ENCODE data around the gene TARBP2.

- TF ChIP-seq CTCF (IDR thresholded peaks at IDR 0.05): no peak
- TF ChIP-seq EP300 (IDR thresholded peaks at IDR 0.05): no peak
- no peak for TF ChIP-seq POLR2A (IDR thresholded peaks at IDR 0.05)
These were observed 2.1 kb downstream of the TARBP2 start for GRCh38 chr12:53502983-53503728.
